T-cell (primary cell): ENCODE results near the gene TMEM185B. TPM values are rescaled to one million over a fixed set of nuclear protein-coding genes. Genes with fewer than 3 reads are reported as not detected.
"Not testable (repeated sequence)": the region's sequence is repeated elsewhere in the genome, so short reads cannot be mapped to it uniquely, and the experiment has no call there.

ENCODE experiments used
- ATAC-seq, 4 experiments: fragments of 200-7000 bp in 3 of 4; fragments of 150-1000 bp in 1 of 4; cut with Tn5 transposase; replicated peaks in 1 of 4; 1 replicate in 3 of 4; 2 replicates in 1 of 4; pipeline ENCODE4 v1.10.0; 2021; ENCODE audit warnings: moderate library complexity in 3 of 4, mild to moderate bottlenecking in 2 of 4, moderate number of reproducible peaks in 1 of 4
- CTCF ChIA-PET, 2 donors: fragments of 300-600 bp; sonication (Branson Sonifier 250); formaldehyde crosslinking; loops; one replicate each; lab custom pipeline; 2022; ENCODE audit warnings: antibody characterized with exemption in 2 of 2; lab: Charles Lee
- POLR2A ChIA-PET, 2 donors: fragments of 300-600 bp; sonication (Branson Sonifier 250); formaldehyde crosslinking; loops; one replicate each; lab custom pipeline; 2022; ENCODE audit warnings: antibody characterized with exemption in 2 of 2; lab: Charles Lee
- DNase-seq, 35 experiments: peaks; one replicate each; pipeline versions ENCODE4 v3.0.0 to v3.0.0-alpha.2; 2013 to 2023
- H3K27ac ChIP-seq: one replicate; pipeline ENCODE4 v1.5.1; 2013; ENCODE audit warnings: low read length
- H3K27me3 ChIP-seq, 2 experiments: replicated peaks in 1 of 2; 1 replicate in 1 of 2; 2 replicates in 1 of 2; pipeline versions ENCODE4 v1.6.1 to v1.7.0; 2013; ENCODE audit warnings: low read length in 1 of 2, mixed read lengths in 1 of 2; ENCODE audit not compliant: control insufficient read depth in 2 of 2, insufficient read depth in 2 of 2; ENCODE audit errors: extremely low read depth in 1 of 2
- H3K36me3 ChIP-seq, 2 donors: 1 replicate in 1 of 2; 2 replicates in 1 of 2; pipeline versions ENCODE4 v1.6.1 to v1.7.0; 2013; ENCODE audit warnings: low read length in 1 of 2; ENCODE audit not compliant: control insufficient read depth in 2 of 2, insufficient read depth in 1 of 2; ENCODE audit errors: extremely low read depth in 1 of 2
- H3K4me1 ChIP-seq, 2 experiments: 1 replicate in 1 of 2; 2 replicates in 1 of 2; pipeline versions ENCODE4 v1.6.1 to v1.7.0; 2013; ENCODE audit warnings: low read length in 2 of 2, mixed read lengths in 1 of 2; ENCODE audit not compliant: insufficient read depth in 2 of 2, control insufficient read depth in 1 of 2; ENCODE audit errors: extremely low read depth in 1 of 2
- H3K4me3 ChIP-seq, 2 donors: 1 replicate in 1 of 2; 2 replicates in 1 of 2; pipeline versions ENCODE4 v1.5.1 to v1.7.0; 2013; ENCODE audit warnings: mild to moderate bottlenecking in 2 of 2, low read length in 1 of 2, moderate library complexity in 1 of 2; ENCODE audit not compliant: control insufficient read depth in 1 of 2; ENCODE audit errors: extremely low read depth in 1 of 2
- H3K9me3 ChIP-seq: 2 replicates; pipeline ENCODE4 v1.7.0; 2013
- H3K27ac Mint-ChIP-seq, 2 donors: one replicate each; pipeline ENCODE4 v1.8.0; 2020 to 2021; ENCODE audit warnings: mild to moderate bottlenecking in 2 of 2, mixed read lengths in 2 of 2
- H3K27me3 Mint-ChIP-seq, 2 donors: one replicate each; pipeline ENCODE4 v1.8.0; 2021 to 2022; ENCODE audit warnings: mixed read lengths in 2 of 2
- H3K36me3 Mint-ChIP-seq: one replicate; pipeline ENCODE4 v1.8.0; 2021; ENCODE audit warnings: mixed read lengths
- H3K4me1 Mint-ChIP-seq, 3 donors: one replicate each; pipeline ENCODE4 v1.8.0; 2020 to 2022; ENCODE audit warnings: mixed read lengths in 3 of 3, mild to moderate bottlenecking in 1 of 3
- H3K4me3 Mint-ChIP-seq, 3 donors: one replicate each; pipeline ENCODE4 v1.8.0; 2020 to 2022; ENCODE audit warnings: mild to moderate bottlenecking in 3 of 3, mixed read lengths in 3 of 3, moderate library complexity in 3 of 3
- H3K9me3 Mint-ChIP-seq, 3 donors: one replicate each; pipeline ENCODE4 v1.8.0; 2020 to 2022; ENCODE audit warnings: mixed read lengths in 3 of 3
- WGBS: methylation state at CpG from one replicate; pipeline ENCODE4 v1.1.5; 2013; ENCODE audit warnings: missing lambda C conversion rate; ENCODE audit not compliant: insufficient coverage; 5-methylcytosine and 5-hydroxymethylcytosine counted together
- total RNA-seq, 35 experiments: library from RNA in 6 of 35; stranded (reverse) in 6 of 35; fragments of 120-200 nt in 1 of 35; gene quantifications; one replicate each; pipeline versions ENCODE4 v1.2.1 to v1.2.4 and lab custom pipeline; 2013 to 2026

Gene TMEM185B
- total RNA-seq, 5 donors from 2014 or later (not counting 1 experiment from before 2014, with no cell fraction given), result 14.8 to 25.2 (median 21.9) TPM

GRCh38 chr2:120265006-120265405 lies 41.8 kb upstream of the TMEM185B start:
- H3K27me3 Mint-ChIP-seq, result no peaks in the 10 kb centered on the region
- no peak for ATAC-seq
- no peaks in the 10 kb centered on the region for H3K36me3 ChIP-seq
- H3K4me1 ChIP-seq, result peaks cover 4 to 15% of the 10 kb centered on the region in 2 experiments
- ChIA-PET CTCF (no interaction called here), POLR2A (no interaction called here)
- H3K4me1 Mint-ChIP-seq, result peaks cover 16 to 22% (median 22%) of the 10 kb centered on the region in 3 donors
- H3K4me3 Mint-ChIP-seq, result no peak overlapping the region
- no peaks in the 10 kb centered on the region for H3K27me3 ChIP-seq
- H3K4me3 ChIP-seq, result no peak overlapping the region
- peaks cover 16% of the 10 kb centered on the region for H3K36me3 Mint-ChIP-seq
- H3K27ac Mint-ChIP-seq, result no peak overlapping the region
- H3K27ac ChIP-seq, result no peak overlapping the region
- no peaks in the 10 kb centered on the region for H3K9me3 ChIP-seq
- peaks cover 0 to 8% (median 0%) of the 10 kb centered on the region in 3 donors for H3K9me3 Mint-ChIP-seq
- 50% methylated on average over 2 of the region's 12 CpGs for WGBS
- peak in 1 of 35 experiments; percentile 12 for DNase-seq

GRCh38 chr2:120262761-120263428 lies 39.7 kb upstream of the TMEM185B start:
- Mint-ChIP-seq H3K36me3 (peaks cover 11% of the 10 kb centered on the region), H3K27ac (no peak overlapping the region), H3K9me3 (peaks cover 0 to 8% (median 0%) of the 10 kb centered on the region in 3 donors), H3K4me1 (peaks cover 18 to 25% (median 22%) of the 10 kb centered on the region in 3 donors), H3K27me3 (no peaks in the 10 kb centered on the region), H3K4me3 (no peak overlapping the region)
- no peak for DNase-seq
- WGBS, result 94% methylated on average over 7 of the region's 10 CpGs
- CTCF ChIA-PET, result no interaction called here
- no peaks in the 10 kb centered on the region for H3K9me3 ChIP-seq
- ATAC-seq, result no peak
- no peak overlapping the region for H3K27ac ChIP-seq
- no peak overlapping the region for H3K4me3 ChIP-seq
- no peaks in the 10 kb centered on the region for H3K27me3 ChIP-seq
- POLR2A ChIA-PET, result no interaction called here
- no peaks in the 10 kb centered on the region for H3K36me3 ChIP-seq
- peaks cover 4 to 15% of the 10 kb centered on the region in 2 experiments for H3K4me1 ChIP-seq

GRCh38 chr2:120262150-120262549 lies 39.0 kb upstream of the TMEM185B start:
- Histone ChIP-seq H3K4me1 (peaks cover 4 to 15% of the 10 kb centered on the region in 2 experiments), H3K27me3 (no peaks in the 10 kb centered on the region), H3K9me3 (no peaks in the 10 kb centered on the region), H3K4me3 (no peak overlapping the region), H3K27ac (no peak overlapping the region), H3K36me3 (no peaks in the 10 kb centered on the region)
- Mint-ChIP-seq H3K27me3 (no peaks in the 10 kb centered on the region), H3K4me3 (no peak overlapping the region), H3K36me3 (peaks cover 11% of the 10 kb centered on the region), H3K9me3 (peaks cover 0 to 8% (median 0%) of the 10 kb centered on the region in 3 donors), H3K4me1 (peaks cover 20 to 31% (median 27%) of the 10 kb centered on the region in 3 donors), H3K27ac (no peak overlapping the region)
- POLR2A ChIA-PET, result interaction anchor here in 1 of 2 donors (0.6 kb wide), 1 partner anchor 31 kb away, joined by 4 read pairs; no protein-coding TSS in a partner anchor
- no peak for DNase-seq
- WGBS, result 51% methylated on average over 2 of the region's 2 CpGs
- CTCF ChIA-PET, result interaction anchor here in 1 of 2 donors (0.6 kb wide), 1 partner anchor 49 kb away, joined by 3 read pairs; no protein-coding TSS in a partner anchor
- no peak for ATAC-seq

GRCh38 chr2:120261387-120262006 lies 38.3 kb upstream of the TMEM185B start:
- H3K4me3 ChIP-seq, result no peak overlapping the region
- H3K36me3 ChIP-seq, result no peaks in the 10 kb centered on the region
- Mint-ChIP-seq H3K36me3 (peaks cover 14% of the 10 kb centered on the region), H3K27ac (no peak overlapping the region), H3K9me3 (peaks cover 0 to 8% (median 0%) of the 10 kb centered on the region in 3 donors), H3K27me3 (no peaks in the 10 kb centered on the region), H3K4me3 (no peak overlapping the region), H3K4me1 (peaks cover 20 to 31% (median 30%) of the 10 kb centered on the region in 3 donors)
- H3K27me3 ChIP-seq, result no peaks in the 10 kb centered on the region
- ATAC-seq (peak in 1 of 4 experiments; percentile 72), DNase-seq (no peak)
- ChIA-PET POLR2A (no interaction called here), CTCF (no interaction called here)
- no peak overlapping the region for H3K27ac ChIP-seq
- WGBS, result 53% methylated on average over 6 of the region's 6 CpGs
- H3K9me3 ChIP-seq, result no peaks in the 10 kb centered on the region
- H3K4me1 ChIP-seq, result peaks cover 4 to 15% of the 10 kb centered on the region in 2 experiments

GRCh38 chr2:120260736-120261135 lies 37.5 kb upstream of the TMEM185B start:
- peaks cover 18% of the 10 kb centered on the region for H3K36me3 Mint-ChIP-seq
- H3K27ac Mint-ChIP-seq, result no peak overlapping the region
- Histone ChIP-seq H3K27ac (no peak overlapping the region), H3K4me3 (no peak overlapping the region), H3K27me3 (no peaks in the 10 kb centered on the region), H3K9me3 (no peaks in the 10 kb centered on the region), H3K36me3 (no peaks in the 10 kb centered on the region), H3K4me1 (peaks cover 4 to 15% of the 10 kb centered on the region in 2 experiments)
- DNase-seq (no peak), ATAC-seq (no peak)
- no peaks in the 10 kb centered on the region for H3K27me3 Mint-ChIP-seq
- peaks cover 0 to 8% (median 0%) of the 10 kb centered on the region in 3 donors for H3K9me3 Mint-ChIP-seq
- ChIA-PET POLR2A (no interaction called here), CTCF (no interaction called here)
- no peak overlapping the region for H3K4me3 Mint-ChIP-seq
- 88% methylated on average over 2 of the region's 5 CpGs for WGBS
- peaks cover 28 to 39% (median 37%) of the 10 kb centered on the region in 3 donors for H3K4me1 Mint-ChIP-seq

- POLR2A ChIA-PET, CTCF ChIA-PET: not testable (repeated sequence)
- peaks cover 4 to 15% of the 10 kb centered on the region in 2 experiments for H3K4me1 ChIP-seq
Measured at GRCh38 chr2:120259939-120260338, 36.7 kb upstream of the TMEM185B start.

More at GRCh38 chr2:120259939-120260338, 36.7 kb upstream of the TMEM185B start:
- H3K4me3 Mint-ChIP-seq, DNase-seq, H3K27ac Mint-ChIP-seq, H3K27me3 Mint-ChIP-seq, H3K9me3 Mint-ChIP-seq, H3K27me3 ChIP-seq, H3K36me3 ChIP-seq, H3K9me3 ChIP-seq, ATAC-seq, H3K4me3 ChIP-seq, H3K27ac ChIP-seq: not testable (repeated sequence)
- peaks cover 18% of the 10 kb centered on the region for H3K36me3 Mint-ChIP-seq
- peaks cover 33 to 41% (median 39%) of the 10 kb centered on the region in 3 donors for H3K4me1 Mint-ChIP-seq
- WGBS, result 100% methylated on average over 1 of the region's 15 CpGs
